OCI-LY1 (cell line): ENCODE results near the gene RFC3.

Source experiments
- CTCF ChIP-seq: fragments of 200-600 bp; sonication (generic), shearing (Covaris generic); IDR thresholded peaks from 2 replicates; pipeline ENCODE4 v1.5.1; 2017; ENCODE audit warnings: mild to moderate bottlenecking, antibody characterized with exemption, low read length, moderate library complexity, mixed read lengths
- EZH2 ChIP-seq: fragments of 200-600 bp; sonication (generic), shearing (Covaris generic); IDR thresholded peaks from 2 replicates; pipeline ENCODE4 v1.8.0; 2017; ENCODE audit warnings: borderline replicate concordance, mixed run types, mild to moderate bottlenecking, antibody characterized with exemption, low read length, moderate library complexity, mixed read lengths

- no peak for TF ChIP-seq CTCF
- TF ChIP-seq EZH2 = no peak
Observed at GRCh38 chr13:33800646-33801186, 17.2 kb upstream of the RFC3 start.
